Esophagus (tissue), 2 donors: ENCODE data around the gene RYR2. TPM values are rescaled to one million over a fixed set of nuclear protein-coding genes. Genes with fewer than 3 reads are reported as not detected.
"Not testable (repeated sequence)": the region's sequence is repeated elsewhere in the genome, so short reads cannot be mapped to it uniquely, and the experiment has no call there.

Experiments used
- H3K27ac ChIP-seq, 2 donors: one replicate each; pipeline ENCODE4 v1.5.1; 2013; ENCODE audit warnings: low read depth in 2 of 2, mild to moderate bottlenecking in 2 of 2, inconsistent platforms in 1 of 2, low read length in 1 of 2, moderate library complexity in 1 of 2
- H3K27me3 ChIP-seq, 2 donors: one replicate each; pipeline ENCODE4 v1.6.1; 2013; ENCODE audit warnings: low read length in 2 of 2, control low read depth in 1 of 2, mild to moderate bottlenecking in 1 of 2; ENCODE audit not compliant: insufficient read depth in 2 of 2, control insufficient read depth in 1 of 2
- H3K36me3 ChIP-seq, 2 donors: one replicate each; pipeline ENCODE4 v1.6.1; 2013; ENCODE audit warnings: low read length in 1 of 2; ENCODE audit not compliant: control insufficient read depth in 2 of 2, insufficient read depth in 2 of 2
- H3K4me1 ChIP-seq, 2 donors: one replicate each; pipeline ENCODE4 v1.6.1; 2013; ENCODE audit warnings: low read length in 1 of 2; ENCODE audit not compliant: control insufficient read depth in 2 of 2, insufficient read depth in 2 of 2
- H3K4me3 ChIP-seq, 2 donors: one replicate each; pipeline ENCODE4 v1.5.1; 2013; ENCODE audit warnings: low read length in 2 of 2, mild to moderate bottlenecking in 2 of 2, low read depth in 1 of 2, moderate library complexity in 1 of 2
- H3K9me3 ChIP-seq, 2 donors: one replicate each; pipeline ENCODE4 v1.6.1; 2013; ENCODE audit warnings: mild to moderate bottlenecking in 2 of 2, low read depth in 1 of 2, low read length in 1 of 2, moderate library complexity in 1 of 2; ENCODE audit not compliant: control insufficient read depth in 2 of 2, insufficient read depth in 1 of 2
- WGBS, 2 donors: extraction: QIAGEN DNeasy Blood & Tissue Kit; methylation state at CpG; one replicate each; pipeline ENCODE4 v1.1.7; 2013; 5-methylcytosine and 5-hydroxymethylcytosine counted together
- polyA plus RNA-seq, 2 donors: library from polyadenylated mRNA; stranded (reverse); fragments of 200-250 nt; gene quantifications; one replicate each; pipeline ENCODE4 v1.2.3, GENCODE V29; 2013
- donor health status: healthy with polysubstance abuse.
- donor health status: Bipolar disorder and iron deficiency.

The RYR2 gene
- polyA plus RNA-seq, 2 donors: 0.35 to 1.2 TPM

GRCh38 chr1:237277994-237278393 is 236.0 kb downstream of the RYR2 start:
- WGBS, 2 donors: 64 to 74% methylated on average over 3 of the region's 3 CpGs

GRCh38 chr1:237279629-237280028 is 237.6 kb downstream of the RYR2 start:
- Histone ChIP-seq H3K9me3 (no peaks in the 10 kb centered on the region), H3K4me3 (no peak overlapping the region), H3K36me3 (no peaks in the 10 kb centered on the region), H3K27ac (no peak overlapping the region), H3K4me1 (no peaks in the 10 kb centered on the region), H3K27me3 (no peaks in the 10 kb centered on the region)
- 53 to 58% methylated on average over 1 of the region's 1 CpG for WGBS, 2 donors

More at GRCh38 chr1:237277994-237278393, 236.0 kb downstream of the RYR2 start:
- H3K4me1 ChIP-seq, H3K9me3 ChIP-seq, H3K27me3 ChIP-seq, H3K4me3 ChIP-seq, H3K27ac ChIP-seq, H3K36me3 ChIP-seq: not testable (repeated sequence)

- Histone ChIP-seq H3K9me3 (no peaks in the 10 kb centered on the region), H3K27ac (no peak overlapping the region), H3K4me1 (no peaks in the 10 kb centered on the region), H3K4me3 (no peak overlapping the region), H3K36me3 (no peaks in the 10 kb centered on the region), H3K27me3 (no peaks in the 10 kb centered on the region)
- 74 to 77% methylated on average over 2 of the region's 2 CpGs for WGBS, 2 donors
Observed at GRCh38 chr1:237281481-237281880, 239.5 kb downstream of the RYR2 start.

- 46 to 50% methylated on average over 3 of the region's 3 CpGs for WGBS, 2 donors
Observed at GRCh38 chr1:237282208-237282783, 240.3 kb downstream of the RYR2 start.

GRCh38 chr1:237287876-237288521 is 246.0 kb downstream of the RYR2 start:
- no peaks in the 10 kb centered on the region for H3K4me1 ChIP-seq
- 69 to 77% methylated on average over 6 of the region's 6 CpGs for WGBS, 2 donors
- no peaks in the 10 kb centered on the region for H3K36me3 ChIP-seq
- peaks cover 0 to 2% of the 10 kb centered on the region in 2 donors for H3K9me3 ChIP-seq
- H3K4me3 ChIP-seq: no peak overlapping the region
- H3K27ac ChIP-seq: no peak overlapping the region
- H3K27me3 ChIP-seq: no peaks in the 10 kb centered on the region

More at GRCh38 chr1:237282208-237282783, 240.3 kb downstream of the RYR2 start:
- no peaks in the 10 kb centered on the region for H3K27me3 ChIP-seq
- H3K4me1 ChIP-seq: no peaks in the 10 kb centered on the region
- no peaks in the 10 kb centered on the region for H3K36me3 ChIP-seq
- H3K9me3 ChIP-seq: no peaks in the 10 kb centered on the region
- no peak overlapping the region for H3K27ac ChIP-seq
- no peak overlapping the region for H3K4me3 ChIP-seq

- H3K4me3 ChIP-seq: no peak overlapping the region
- no peaks in the 10 kb centered on the region for H3K9me3 ChIP-seq
- H3K27me3 ChIP-seq: no peaks in the 10 kb centered on the region
- 73 to 85% methylated on average over 2 of the region's 2 CpGs for WGBS, 2 donors
- H3K27ac ChIP-seq: no peak overlapping the region
- H3K36me3 ChIP-seq: no peaks in the 10 kb centered on the region
- H3K4me1 ChIP-seq: no peaks in the 10 kb centered on the region
Observed at GRCh38 chr1:237293804-237294203, 251.8 kb downstream of the RYR2 start.

- no peaks in the 10 kb centered on the region for H3K4me1 ChIP-seq
- no peak overlapping the region for H3K4me3 ChIP-seq
- H3K27me3 ChIP-seq: no peaks in the 10 kb centered on the region
- no peak overlapping the region for H3K27ac ChIP-seq
- no peaks in the 10 kb centered on the region for H3K9me3 ChIP-seq
- H3K36me3 ChIP-seq: no peaks in the 10 kb centered on the region
- WGBS, 2 donors: 79 to 83% methylated on average over 4 of the region's 4 CpGs
Observed at GRCh38 chr1:237296861-237297260, 254.9 kb downstream of the RYR2 start.

- H3K9me3 ChIP-seq: no peaks in the 10 kb centered on the region
- H3K27me3 ChIP-seq: no peaks in the 10 kb centered on the region
- no peaks in the 10 kb centered on the region for H3K36me3 ChIP-seq
- 82 to 83% methylated on average over 7 of the region's 7 CpGs for WGBS, 2 donors
- no peak overlapping the region for H3K27ac ChIP-seq
- H3K4me3 ChIP-seq: no peak overlapping the region
- H3K4me1 ChIP-seq: no peaks in the 10 kb centered on the region
Observed at GRCh38 chr1:237300642-237301041, 258.7 kb downstream of the RYR2 start.

GRCh38 chr1:237303929-237304328 is 261.9 kb downstream of the RYR2 start:
- Histone ChIP-seq H3K4me3 (no peak overlapping the region), H3K27me3 (no peaks in the 10 kb centered on the region), H3K4me1 (no peaks in the 10 kb centered on the region), H3K27ac (no peak overlapping the region), H3K9me3 (no peaks in the 10 kb centered on the region), H3K36me3 (no peaks in the 10 kb centered on the region)
- WGBS, 2 donors: 61 to 63% methylated on average over 1 of the region's 1 CpG

GRCh38 chr1:237306726-237307125 is 264.7 kb downstream of the RYR2 start:
- H3K27ac ChIP-seq: no peak overlapping the region
- no peak overlapping the region for H3K4me3 ChIP-seq
- H3K36me3 ChIP-seq: no peaks in the 10 kb centered on the region
- H3K4me1 ChIP-seq: no peaks in the 10 kb centered on the region
- 76 to 79% methylated on average over 8 of the region's 8 CpGs for WGBS, 2 donors
- H3K9me3 ChIP-seq: peaks cover 2% of the 10 kb centered on the region in 2 donors
- H3K27me3 ChIP-seq: no peaks in the 10 kb centered on the region
